H1 (cell line): ENCODE measurements around the gene CSDE1. TPM values are rescaled to one million over a fixed set of nuclear protein-coding genes. Genes with fewer than 3 reads are reported as not detected.

ENCODE experiments used
- CTCF ChIA-PET: fragments of 300-600 bp; sonication (Branson Sonifier 250); formaldehyde crosslinking; loops from one replicate; lab custom pipeline; 2021; ENCODE audit not compliant: partially characterized antibody; lab: Charles Lee
- POLR2A ChIA-PET: fragments of 300-600 bp; sonication (Branson Sonifier 250); formaldehyde crosslinking; loops from one replicate; lab custom pipeline; 2021; ENCODE audit warnings: inconsistent platforms; ENCODE audit not compliant: partially characterized antibody; lab: Charles Lee
- DNase-seq, 2 experiments: peaks; one replicate each; pipeline versions ENCODE4 v3.0.0 to v3.0.0-alpha.2; 2010 to 2022; ENCODE audit warnings: low spot score in 2 of 2, low read depth in 1 of 2, mixed read lengths in 1 of 2
- FAIRE-seq: peaks from 2 replicates; lab custom pipeline; 2011; peaks lifted over from hg19 to GRCh38; lab: Jason Lieb, UNC
- H2AFZ ChIP-seq: 2 replicates; pipeline ENCODE4 v1.8.1; 2012; ENCODE audit warnings: low read length, inconsistent platforms
- H2AK5ac ChIP-seq: 2 replicates; pipeline ENCODE4 v1.6.1; 2013; ENCODE audit warnings: low read depth, low read length
- H2BK120ac ChIP-seq: replicated peaks from 2 replicates; pipeline ENCODE3; 2013; ENCODE audit warnings: low read depth, low read length, inconsistent platforms
- H2BK12ac ChIP-seq: 2 replicates; pipeline ENCODE4 v1.6.1; 2013; ENCODE audit warnings: low read depth, low read length
- H2BK15ac ChIP-seq: 2 replicates; pipeline ENCODE4 v1.6.1; 2013; ENCODE audit warnings: low read length
- H2BK20ac ChIP-seq: 2 replicates; pipeline ENCODE4 v1.6.1; 2013; ENCODE audit warnings: low read length
- H2BK5ac ChIP-seq: 2 replicates; pipeline ENCODE4 v1.6.1; 2013; ENCODE audit warnings: low read depth, low read length
- H3K14ac ChIP-seq: 2 replicates; pipeline ENCODE4 v1.6.1; 2013; ENCODE audit warnings: inconsistent platforms; ENCODE audit not compliant: insufficient read length
- H3K18ac ChIP-seq: 2 replicates; pipeline ENCODE4 v1.6.1; 2013; ENCODE audit warnings: low read length; ENCODE audit errors: extremely low read depth
- H3K23ac ChIP-seq: 2 replicates; pipeline ENCODE4 v1.6.1; 2013; ENCODE audit warnings: inconsistent platforms; ENCODE audit not compliant: insufficient read length
- H3K23me2 ChIP-seq: 2 replicates; pipeline ENCODE4 v1.6.1; 2013; ENCODE audit warnings: low read depth, low read length
- H3K27ac ChIP-seq: 2 replicates; pipeline ENCODE4 v1.6.1; 2011; ENCODE audit warnings: low read depth, low read length, inconsistent platforms
- H3K27me3 ChIP-seq, 4 experiments: replicated peaks in 1 of 4; 1 replicate in 1 of 4; 2 replicates in 3 of 4; pipeline versions ENCODE4 v1.6.1 to v1.8.1; 2011 to 2013; ENCODE audit warnings: low read length in 3 of 4, mild to moderate bottlenecking in 3 of 4, inconsistent platforms in 2 of 4, mixed read lengths in 2 of 4, moderate library complexity in 1 of 4; ENCODE audit not compliant: control insufficient read depth in 3 of 4, insufficient read depth in 3 of 4; ENCODE audit errors: extremely low read depth in 1 of 4
- H3K36me3 ChIP-seq, 4 experiments: 2 replicates each; pipeline versions ENCODE4 v1.6.1 to v1.8.1; 2011 to 2013; ENCODE audit warnings: mild to moderate bottlenecking in 4 of 4, low read length in 3 of 4, moderate library complexity in 2 of 4, control low read depth in 1 of 4, inconsistent platforms in 1 of 4; ENCODE audit not compliant: insufficient read depth in 4 of 4, control insufficient read depth in 2 of 4
- H3K4ac ChIP-seq: replicated peaks from 2 replicates; pipeline ENCODE3; 2013; ENCODE audit warnings: low read length, low read depth, mixed read lengths, inconsistent platforms; ENCODE audit not compliant: insufficient read length
- H3K4me1 ChIP-seq, 4 experiments: replicated peaks in 1 of 4; 1 replicate in 1 of 4; 2 replicates in 3 of 4; pipeline versions ENCODE4 v1.6.1 to v1.8.1; 2011 to 2013; ENCODE audit warnings: low read length in 3 of 4, inconsistent platforms in 2 of 4, mixed read lengths in 1 of 4; ENCODE audit not compliant: insufficient read depth in 4 of 4, control insufficient read depth in 3 of 4
- H3K4me2 ChIP-seq, 2 experiments: 2 replicates each; pipeline versions ENCODE4 v1.6.1 to v1.8.1; 2011 to 2013; ENCODE audit warnings: low read depth in 2 of 2, low read length in 2 of 2, control low read depth in 1 of 2, inconsistent platforms in 1 of 2, mild to moderate bottlenecking in 1 of 2; ENCODE audit not compliant: insufficient read depth in 1 of 2
- H3K4me3 ChIP-seq, 4 experiments: fragments of 200-600, 300-600 bp in 1 of 4; sonication (generic), shearing (Covaris generic), sonication (Bioruptor Twin) in 1 of 4; 2 replicates each; pipeline versions ENCODE4 v1.5.1 to v1.8.1; 2011 to 2016; ENCODE audit warnings: low read length in 4 of 4, low read depth in 3 of 4, control low read depth in 2 of 4, inconsistent platforms in 2 of 4, mild to moderate bottlenecking in 2 of 4, mixed read lengths in 1 of 4, moderate library complexity in 1 of 4; ENCODE audit not compliant: insufficient read depth in 2 of 4; ENCODE audit errors: extremely low read depth in 1 of 4
- H3K56ac ChIP-seq: replicated peaks from 2 replicates; pipeline ENCODE3; 2013; ENCODE audit warnings: low read depth, mild to moderate bottlenecking, mixed read lengths, low read length, inconsistent platforms; ENCODE audit not compliant: insufficient read length
- H3K79me1 ChIP-seq: 2 replicates; pipeline ENCODE4 v1.6.1; 2013; ENCODE audit warnings: low read depth, low read length, control low read depth
- H3K79me2 ChIP-seq, 2 experiments: 2 replicates each; pipeline versions ENCODE4 v1.6.1 to v1.8.1; 2012 to 2013; ENCODE audit warnings: low read length in 2 of 2, mild to moderate bottlenecking in 2 of 2, inconsistent platforms in 1 of 2; ENCODE audit not compliant: insufficient read depth in 2 of 2, control insufficient read depth in 1 of 2
- H3K9ac ChIP-seq, 4 experiments: replicated peaks in 1 of 4; 1 replicate in 1 of 4; 2 replicates in 3 of 4; pipeline versions ENCODE4 v1.6.1 to v1.8.1; 2011 to 2013; ENCODE audit warnings: low read depth in 3 of 4, low read length in 3 of 4, control low read depth in 2 of 4, mild to moderate bottlenecking in 2 of 4, moderate library complexity in 2 of 4, inconsistent platforms in 1 of 4; ENCODE audit errors: extremely low read depth in 1 of 4
- H3K9me3 ChIP-seq, 2 experiments: 2 replicates each; pipeline versions ENCODE4 v1.6.1 to v1.8.1; 2012 to 2013; ENCODE audit warnings: mild to moderate bottlenecking in 2 of 2, moderate library complexity in 2 of 2, control low read depth in 1 of 2, inconsistent platforms in 1 of 2, low read depth in 1 of 2, low read length in 1 of 2, mixed read lengths in 1 of 2; ENCODE audit not compliant: insufficient read depth in 2 of 2
- H4K20me1 ChIP-seq, 2 experiments: replicated peaks in 1 of 2; 2 replicates each; pipeline versions ENCODE3 to v1.8.1; 2011 to 2013; ENCODE audit warnings: inconsistent platforms in 2 of 2, low read length in 2 of 2, mild to moderate bottlenecking in 1 of 2; ENCODE audit not compliant: insufficient read depth in 2 of 2, control insufficient read depth in 1 of 2
- H4K5ac ChIP-seq: 2 replicates; pipeline ENCODE4 v1.6.1; 2013; ENCODE audit warnings: low read length, low read depth, mixed read lengths, inconsistent platforms; ENCODE audit not compliant: insufficient read length
- H4K8ac ChIP-seq: 2 replicates; pipeline ENCODE4 v1.8.0; 2013; ENCODE audit warnings: mild to moderate bottlenecking, moderate library complexity, low read length, inconsistent platforms; ENCODE audit not compliant: insufficient read depth; ENCODE audit errors: extremely low read depth
- H4K91ac ChIP-seq: replicated peaks from 2 replicates; pipeline ENCODE3; 2013; ENCODE audit warnings: low read length, mixed read lengths, inconsistent platforms; ENCODE audit not compliant: insufficient read length
- ATF3 ChIP-seq: IDR thresholded peaks from 2 replicates; pipeline ENCODE4 v1.6.1; 2011; ENCODE audit warnings: low read depth, mild to moderate bottlenecking, low read length; ENCODE audit not compliant: insufficient read depth
- CBX5 ChIP-seq: fragments of 300-800, 300-1000 bp; sonication (generic); IDR thresholded peaks from 2 replicates; pipeline ENCODE4 v1.7.1; 2016; ENCODE audit warnings: antibody characterized with exemption, low read length, low read depth
- CEBPB ChIP-seq: IDR thresholded peaks from 2 replicates; pipeline ENCODE4 v1.6.1; 2012; ENCODE audit warnings: low read depth, low read length
- CREB1 ChIP-seq: IDR thresholded peaks from 2 replicates; pipeline ENCODE4 v1.6.1; 2012; ENCODE audit warnings: inconsistent platforms
- EP300 ChIP-seq, 2 experiments: IDR thresholded peaks; 1 replicate in 1 of 2; 2 replicates in 1 of 2; pipeline ENCODE4 v1.6.1; 2011 to 2012; ENCODE audit warnings: low read depth in 2 of 2, low read length in 2 of 2, mild to moderate bottlenecking in 2 of 2, borderline replicate concordance in 1 of 2, inconsistent platforms in 1 of 2, moderate library complexity in 1 of 2
- HDAC2 ChIP-seq, 2 experiments: fragments of 300-600 bp in 1 of 2; sonication (generic) in 1 of 2; IDR thresholded peaks; 2 replicates each; pipeline ENCODE4 v1.6.1; 2011 to 2012; ENCODE audit warnings: low read depth in 2 of 2, low read length in 2 of 2, mild to moderate bottlenecking in 2 of 2, moderate library complexity in 2 of 2, borderline replicate concordance in 1 of 2, inconsistent platforms in 1 of 2
- SIRT6 ChIP-seq: IDR thresholded peaks from one replicate; pipeline ENCODE4 v1.7.1; 2012; ENCODE audit warnings: low read length, inconsistent platforms
- SIX5 ChIP-seq: IDR thresholded peaks from 2 replicates; pipeline ENCODE4 v1.6.1; 2011; ENCODE audit warnings: mild to moderate bottlenecking, low read depth, low read length
- SP2 ChIP-seq: IDR thresholded peaks from 2 replicates; pipeline ENCODE4 v1.6.1; 2012; ENCODE audit warnings: mild to moderate bottlenecking, low read length, inconsistent platforms
- SRF ChIP-seq: IDR thresholded peaks from 2 replicates; pipeline ENCODE4 v1.6.1; 2011; ENCODE audit warnings: mild to moderate bottlenecking, low read depth, low read length, moderate library complexity
- WGBS, 2 experiments: shearing (Covaris generic) in 1 of 2; methylation state at CpG; one replicate each; pipeline versions ENCODE4 v1.1.6 to v1.1.7; 2013 to 2015; ENCODE audit warnings: low lambda C conversion rate in 2 of 2, mixed read lengths in 2 of 2, inconsistent platforms in 1 of 2, low coverage in 1 of 2, missing lambda C conversion rate in 1 of 2; ENCODE audit not compliant: insufficient replicate concordance in 2 of 2, insufficient coverage in 1 of 2, insufficient read length in 1 of 2; ENCODE audit errors: extremely low coverage in 1 of 2, missing lambda C conversion rate in 1 of 2; 5-methylcytosine and 5-hydroxymethylcytosine counted together
- polyA plus RNA-seq, 7 experiments: library from polyadenylated mRNA; depleted of rRNA in 3 of 7; stranded (reverse) in 5 of 7; unstranded in 2 of 7; fragments of >200 nt in 5 of 7; fragments of 200-250 nt in 2 of 7; gene quantifications; 1 replicate in 5 of 7; 2 replicates in 1 of 7; 4 replicates in 1 of 7; pipeline versions ENCODE4 v1.2.1 to v1.2.3, GENCODE V29; 2011 to 2013; ENCODE audit warnings: missing spikeins in 2 of 7, mixed read lengths in 2 of 7
- total RNA-seq: library from RNA; stranded (reverse); fragmentation: NEBNext Ultra II Directional; extraction: Animal tissue kit (Norgen Biotek cat#: 25700); gene quantifications from 2 replicates; pipeline ENCODE4 v1.2.1, GENCODE V29; 2021

CSDE1 gene
- total and polyA plus RNA-seq, 2 of the 8 experiments (the other 6 are each of a cell fraction or from before 2014, with no cell fraction given) = 149 to 635 TPM

- DNase-seq (no peak), FAIRE-seq (no peak)
- Histone ChIP-seq H3K56ac (no peak overlapping the region), H3K4me2 (peak overlapping the region; percentile 47 to 93; a peak in 3 of 4 replicates), H3K23me2 (peaks cover 10% of the 10 kb centered on the region), H3K79me2 (no peaks in the 10 kb centered on the region), H2AFZ (no peak overlapping the region), H3K4me3 (peak overlapping the region in 1 of 4 experiments; percentile 41; a peak in 1 of 8 replicates), H4K8ac (no peak overlapping the region), H3K14ac (no peak overlapping the region), H3K27ac (no peak overlapping the region), H3K4ac (no peak overlapping the region), H3K27me3 (peaks cover 0 to 4% (median 2%) of the 10 kb centered on the region in 4 experiments; a peak in 2 of 7 replicates), H3K23ac (no peak overlapping the region), H3K4me1 (peaks cover 0 to 4% (median 1%) of the 10 kb centered on the region in 4 experiments; a peak in 1 of 7 replicates), H4K5ac (no peak overlapping the region), H2AK5ac (no peak overlapping the region), H3K36me3 (no peaks in the 10 kb centered on the region), H4K91ac (no peak overlapping the region), H2BK5ac (no peak overlapping the region), H2BK120ac (no peak overlapping the region), H3K9ac (no peak overlapping the region), H2BK15ac (no peak overlapping the region), H3K9me3 (no peaks in the 10 kb centered on the region), H3K79me1 (no peaks in the 10 kb centered on the region), H2BK12ac (no peak overlapping the region), H4K20me1 (no peaks in the 10 kb centered on the region), H2BK20ac (no peak overlapping the region), H3K18ac (no peak overlapping the region)
- CTCF ChIA-PET = interaction anchor here (1.1 to 1.2 kb wide), 3 partner anchors 9 to 163 kb away, joined by 3 to 4 read pairs (median 3); no protein-coding TSS in a partner anchor
- POLR2A ChIA-PET = interaction anchor here (0.6 to 1.8 kb wide), 2 partner anchors 20 to 86 kb away, joined by 4 to 5 read pairs; partner anchors contain the start of gene CSDE1
- 78% methylated on average over 9 of the region's 9 CpGs; no CpG with 5 or more reads in 1 of the 2 experiments for WGBS, 2 experiments
- no peak for TF ChIP-seq HDAC2 (IDR thresholded peaks at IDR 0.05; ENCODE audit: borderline replicate concordance in 1 of 2, low read depth in 2 of 2, low read length in 2 of 2)
- no peak for TF ChIP-seq SP2
- no peak for TF ChIP-seq CEBPB
- TF ChIP-seq EP300 (IDR thresholded peaks at IDR 0.05; ENCODE audit: borderline replicate concordance in 1 of 2, low read depth in 2 of 2, low read length in 2 of 2) = no peak
- no peak for TF ChIP-seq SIX5
- no peak for TF ChIP-seq CBX5
- no peak for TF ChIP-seq SRF
- no peak for TF ChIP-seq ATF3
- no peak for TF ChIP-seq CREB1
- no peak for TF ChIP-seq SIRT6
These were observed 86.5 kb downstream of the CSDE1 start for GRCh38 chr1:114671011-114671938.
